GM19240 (cell line): ENCODE measurements around the gene SPAG9.

ENCODE experiments used
- DNase-seq: peaks from one replicate; pipeline ENCODE4 v3.0.0; 2011; ENCODE audit warnings: low spot score; ENCODE audit not compliant: insufficient read length

The SPAG9 gene

GRCh38 chr17:51046046-51046445 lies 74.6 kb downstream of the SPAG9 start:
- DNase-seq: no peak

GRCh38 chr17:51045621-51046020 lies 75.0 kb downstream of the SPAG9 start:
- no peak for DNase-seq

GRCh38 chr17:51044976-51045375 lies 75.7 kb downstream of the SPAG9 start:
- no peak for DNase-seq

GRCh38 chr17:51036084-51036483 lies 84.6 kb downstream of the SPAG9 start:
- DNase-seq: no peak

- DNase-seq: no peak
These were observed 85.2 kb downstream of the SPAG9 start for GRCh38 chr17:51035431-51035830.

GRCh38 chr17:51034800-51035199 lies 85.9 kb downstream of the SPAG9 start:
- no peak for DNase-seq

- no peak for DNase-seq
These were observed 87.8 kb downstream of the SPAG9 start for GRCh38 chr17:51032850-51033249.

- peak; percentile 2 for DNase-seq
These were observed 90.9 kb downstream of the SPAG9 start for GRCh38 chr17:51029568-51030463.

GRCh38 chr17:51029142-51029541 lies 91.5 kb downstream of the SPAG9 start:
- DNase-seq: no peak

GRCh38 chr17:51028176-51028863 lies 92.3 kb downstream of the SPAG9 start:
- no peak for DNase-seq

- DNase-seq: no peak
These were observed 102.1 kb downstream of the SPAG9 start for GRCh38 chr17:51018541-51018940.

GRCh38 chr17:51017270-51017669 lies 103.4 kb downstream of the SPAG9 start:
- DNase-seq: no peak

- DNase-seq: no peak
These were observed 104.6 kb downstream of the SPAG9 start for GRCh38 chr17:51016099-51016498.

- no peak for DNase-seq
These were observed 105.5 kb downstream of the SPAG9 start for GRCh38 chr17:51015145-51015558.

- DNase-seq: no peak
These were observed 106.5 kb downstream of the SPAG9 start for GRCh38 chr17:51014129-51014528.

- no peak for DNase-seq
These were observed 107.3 kb downstream of the SPAG9 start for GRCh38 chr17:51013322-51013721.

GRCh38 chr17:51012538-51012937 lies 108.1 kb downstream of the SPAG9 start:
- DNase-seq: no peak

GRCh38 chr17:51010173-51010675 lies 110.4 kb downstream of the SPAG9 start:
- DNase-seq: no peak

- DNase-seq: no peak
These were observed 114.1 kb downstream of the SPAG9 start for GRCh38 chr17:51006601-51007000.

GRCh38 chr17:51005768-51006167 lies 114.9 kb downstream of the SPAG9 start:
- no peak for DNase-seq

- DNase-seq: no peak
These were observed 116.4 kb downstream of the SPAG9 start for GRCh38 chr17:51004249-51004648.

- peak; percentile 6 for DNase-seq
These were observed 119.6 kb downstream of the SPAG9 start for GRCh38 chr17:51000835-51001638.
